GM23338 (cell line): Measurements from ENCODE around the gene RNFT2. TPM values are rescaled to one million over a fixed set of nuclear protein-coding genes. Genes with fewer than 3 reads are reported as not detected.

ENCODE experiments used
- ATAC-seq: fragments of 200-7000 bp; cut with Tn5 transposase; 3 replicates; pipeline ENCODE4 v1.9.1; 2020
- DNase-seq: peaks from one replicate; pipeline ENCODE4 v3.0.0-alpha.2; 2015; ENCODE audit warnings: low spot score
- H2AFZ ChIP-seq: fragments of 200-600 bp; sonication (generic); 2 replicates; pipeline ENCODE4 v1.8.0; 2016; ENCODE audit warnings: antibody characterized with exemption, mild to moderate bottlenecking, moderate library complexity
- H3F3A ChIP-seq: fragments of 200-600 bp; sonication (generic); replicated peaks from 2 replicates; pipeline ENCODE4 v1.8.0; 2017; ENCODE audit warnings: antibody characterized with exemption, mixed run types, low read depth
- H3K27ac ChIP-seq: fragments of 200-600 bp; sonication (generic); 2 replicates; pipeline ENCODE4 v1.6.1; 2016; ENCODE audit warnings: low read depth
- H3K27me3 ChIP-seq: fragments of 200-600 bp; sonication (generic); 2 replicates; pipeline ENCODE4 v1.8.0; 2016; ENCODE audit warnings: mild to moderate bottlenecking, mixed run types, moderate library complexity; ENCODE audit not compliant: insufficient read depth
- H3K36me3 ChIP-seq: fragments of 200-600 bp; sonication (generic); 2 replicates; pipeline ENCODE4 v1.8.0; 2016; ENCODE audit warnings: mild to moderate bottlenecking; ENCODE audit not compliant: insufficient read depth
- H3K4me1 ChIP-seq: fragments of 200-600 bp; sonication (generic); 2 replicates; pipeline ENCODE4 v1.8.0; 2016; ENCODE audit warnings: mild to moderate bottlenecking, moderate library complexity; ENCODE audit not compliant: insufficient read depth
- H3K4me2 ChIP-seq: fragments of 200-600 bp; sonication (generic); 2 replicates; pipeline ENCODE4 v1.7.1; 2017; ENCODE audit warnings: mixed run types
- H3K4me3 ChIP-seq: fragments of 200-600 bp; sonication (generic); 2 replicates; pipeline ENCODE4 v1.6.1; 2016; ENCODE audit warnings: mixed run types
- H3K79me2 ChIP-seq: fragments of 200-600 bp; sonication (generic); replicated peaks from 2 replicates; pipeline ENCODE4 v1.8.0; 2017; ENCODE audit warnings: mild to moderate bottlenecking; ENCODE audit not compliant: insufficient read depth
- H3K9me2 ChIP-seq: fragments of 200-600 bp; sonication (generic); 2 replicates; pipeline ENCODE4 v1.8.0; 2017; ENCODE audit not compliant: insufficient read depth
- H4K20me1 ChIP-seq: fragments of 200-600 bp; sonication (generic); replicated peaks from 2 replicates; pipeline ENCODE4 v1.8.0; 2017; ENCODE audit warnings: mild to moderate bottlenecking; ENCODE audit not compliant: insufficient read depth
- H3K27ac Mint-ChIP-seq: 2 replicates; pipeline ENCODE4 v1.8.0; 2020; ENCODE audit warnings: inconsistent platforms, mild to moderate bottlenecking, moderate library complexity, mixed read lengths
- H3K27me3 Mint-ChIP-seq: 3 replicates; pipeline ENCODE4 v1.8.0; 2022; ENCODE audit warnings: low read depth, mild to moderate bottlenecking, moderate library complexity, mixed read lengths, inconsistent platforms; ENCODE audit not compliant: insufficient read depth, poor library complexity
- H3K36me3 Mint-ChIP-seq: 3 replicates; pipeline ENCODE4 v1.8.0; 2021; ENCODE audit warnings: low read depth, mild to moderate bottlenecking, inconsistent platforms, moderate library complexity, mixed read lengths
- H3K4me1 Mint-ChIP-seq: 3 replicates; pipeline ENCODE4 v1.8.0; 2020; ENCODE audit warnings: mild to moderate bottlenecking, inconsistent platforms, mixed read lengths
- H3K4me3 Mint-ChIP-seq: 3 replicates; pipeline ENCODE4 v1.8.0; 2021; ENCODE audit warnings: moderate library complexity, mild to moderate bottlenecking, inconsistent platforms, mixed read lengths
- H3K9me3 Mint-ChIP-seq: 3 replicates; pipeline ENCODE4 v1.8.0; 2020; ENCODE audit warnings: moderate library complexity, mild to moderate bottlenecking, inconsistent platforms, mixed read lengths
- CREB1 ChIP-seq: fragments of 250-450 bp; sonication (Bioruptor Pico); IDR thresholded peaks from 2 replicates; pipeline ENCODE4 v1.5.0; 2020; ENCODE audit warnings: low read depth, mild to moderate bottlenecking, moderate library complexity
- EZH2 ChIP-seq: fragments of 200-600 bp; sonication (generic); IDR thresholded peaks from one replicate; pipeline ENCODE4 v1.8.0; 2017; ENCODE audit warnings: antibody characterized with exemption, mild to moderate bottlenecking, low read depth; ENCODE audit not compliant: unreplicated experiment
- JUNB ChIP-seq: IDR thresholded peaks from one replicate; pipeline ENCODE4 v1.6.1; 2016; ENCODE audit warnings: antibody characterized with exemption; ENCODE audit not compliant: unreplicated experiment
- NANOG ChIP-seq: IDR thresholded peaks from 2 replicates; pipeline ENCODE4 v1.6.1; 2016; ENCODE audit warnings: antibody characterized with exemption, borderline replicate concordance
- POLR2AphosphoS5 ChIP-seq: IDR thresholded peaks from 2 replicates; pipeline ENCODE4 v1.6.1; 2016; ENCODE audit warnings: antibody characterized with exemption, low read depth
- STAT1 ChIP-seq: IDR thresholded peaks from one replicate; pipeline ENCODE4 v1.6.1; 2016; ENCODE audit warnings: antibody characterized with exemption; ENCODE audit not compliant: unreplicated experiment
- ZNF114 ChIP-seq: fragments of 250-450 bp; sonication (Bioruptor Pico); IDR thresholded peaks from 2 replicates; pipeline ENCODE4 v1.5.0; 2020; ENCODE audit warnings: mild to moderate bottlenecking, moderate library complexity
- ZNF331 ChIP-seq: fragments of 250-450 bp; sonication (Bioruptor Pico); IDR thresholded peaks from 2 replicates; pipeline ENCODE4 v1.5.0; 2020; ENCODE audit warnings: low read depth, mild to moderate bottlenecking, moderate library complexity
- polyA plus RNA-seq: library from polyadenylated mRNA; unstranded; fragments of >200 nt; fragmentation: Nextera tagmentation; extraction: Ambion mirVana; gene quantifications from 2 replicates; pipeline ENCODE4 v1.2.1, GENCODE V29; 2016
- total RNA-seq: library from RNA; depleted of rRNA; stranded (reverse); fragments of >200 nt; shearing (Covaris generic); gene quantifications from 2 replicates; pipeline ENCODE4 v1.2.3, GENCODE V29; 2014
- TF ChIP-seq, protein P1 (sequence below): IDR thresholded peaks from 2 replicates; pipeline ENCODE4 v1.6.1; 2016; ENCODE audit warnings: antibody characterized with exemption
- TF ChIP-seq, protein P2 (sequence below), 2 experiments: fragments of 200-600 bp in 1 of 2; sonication (generic) in 1 of 2; conservative IDR thresholded peaks; 2 replicates each; pipeline versions ENCODE4 v1.5.1 to v1.6.1; 2016 to 2017; ENCODE audit warnings: antibody characterized with exemption in 2 of 2, low read depth in 2 of 2, mild to moderate bottlenecking in 2 of 2, moderate library complexity in 1 of 2
- TF ChIP-seq, protein P3 (sequence below): fragments of 250-450 bp; sonication (Bioruptor Pico); IDR thresholded peaks from 2 replicates; pipeline ENCODE4 v1.5.0; 2020; ENCODE audit warnings: mild to moderate bottlenecking, moderate library complexity
- TF ChIP-seq, protein P4 (sequence below): IDR thresholded peaks from one replicate; pipeline ENCODE4 v1.6.1; 2018; ENCODE audit warnings: antibody characterized with exemption; ENCODE audit not compliant: unreplicated experiment

RNFT2 gene
- total and polyA plus RNA-seq, 2 experiments from 2014 or later: 19.3 to 22.9 TPM

DNA sequence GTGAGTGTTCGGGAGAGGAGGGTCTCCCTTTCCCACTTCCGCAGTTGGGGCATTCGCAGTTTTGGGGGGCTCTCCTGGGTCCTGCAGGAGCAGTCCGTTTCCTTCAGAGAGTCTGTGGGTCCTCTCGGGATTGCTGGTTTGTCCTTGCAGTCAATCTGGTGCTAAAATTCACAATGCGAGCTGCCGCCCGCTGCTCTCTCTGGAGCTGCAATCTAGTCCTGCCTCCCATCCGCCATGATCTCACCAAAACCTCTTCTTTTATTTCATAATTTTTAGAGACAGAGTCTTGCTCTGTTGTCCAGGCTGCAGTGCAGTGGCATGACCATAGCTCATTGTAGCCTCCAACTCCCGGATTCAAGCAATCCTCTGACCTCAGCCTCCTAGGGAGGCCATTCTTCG is 22.5 kb downstream of the RNFT2 start:
- Histone ChIP-seq H3F3A (no peaks in the 10 kb centered on the region), H3K4me2 (no peak overlapping the region), H4K20me1 (no peaks in the 10 kb centered on the region), H3K79me2 (0 out of 2 replicates have a peak, but pooled peaks cover 5% of the 10 kb centered on the region), H3K27ac (no peak overlapping the region), H3K4me3 (no peak overlapping the region), H3K27me3 (no peaks in the 10 kb centered on the region), H3K9me2 (no peaks in the 10 kb centered on the region), H3K4me1 (no peaks in the 10 kb centered on the region), H2AFZ (no peak overlapping the region), H3K36me3 (no peaks in the 10 kb centered on the region; the same call in 1 of the 2 replicates)
- Mint-ChIP-seq H3K4me1 (peaks cover 9% of the 10 kb centered on the region), H3K36me3 (peaks cover 49% of the 10 kb centered on the region), H3K27ac (peak overlapping the region; percentile 93), H3K27me3 (peaks cover 2% of the 10 kb centered on the region), H3K4me3 (peak overlapping the region; percentile 71), H3K9me3 (no peaks in the 10 kb centered on the region)
- DNase-seq: no peak
- no peak for ATAC-seq
- TF ChIP-seq ZNF114 (CRISPR knock-in tag) (no peak), NANOG (no peak), STAT1 (no peak), JUNB (no peak), CREB1 (CRISPR knock-in tag) (no peak), ZNF331 (CRISPR knock-in tag) (no peak), EZH2 (no peak), POLR2AphosphoS5 (no peak)
- TF ChIP-seq, protein P1, sequence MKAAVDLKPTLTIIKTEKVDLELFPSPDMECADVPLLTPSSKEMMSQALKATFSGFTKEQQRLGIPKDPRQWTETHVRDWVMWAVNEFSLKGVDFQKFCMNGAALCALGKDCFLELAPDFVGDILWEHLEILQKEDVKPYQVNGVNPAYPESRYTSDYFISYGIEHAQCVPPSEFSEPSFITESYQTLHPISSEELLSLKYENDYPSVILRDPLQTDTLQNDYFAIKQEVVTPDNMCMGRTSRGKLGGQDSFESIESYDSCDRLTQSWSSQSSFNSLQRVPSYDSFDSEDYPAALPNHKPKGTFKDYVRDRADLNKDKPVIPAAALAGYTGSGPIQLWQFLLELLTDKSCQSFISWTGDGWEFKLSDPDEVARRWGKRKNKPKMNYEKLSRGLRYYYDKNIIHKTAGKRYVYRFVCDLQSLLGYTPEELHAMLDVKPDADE: no peak
- TF ChIP-seq, protein P2, sequence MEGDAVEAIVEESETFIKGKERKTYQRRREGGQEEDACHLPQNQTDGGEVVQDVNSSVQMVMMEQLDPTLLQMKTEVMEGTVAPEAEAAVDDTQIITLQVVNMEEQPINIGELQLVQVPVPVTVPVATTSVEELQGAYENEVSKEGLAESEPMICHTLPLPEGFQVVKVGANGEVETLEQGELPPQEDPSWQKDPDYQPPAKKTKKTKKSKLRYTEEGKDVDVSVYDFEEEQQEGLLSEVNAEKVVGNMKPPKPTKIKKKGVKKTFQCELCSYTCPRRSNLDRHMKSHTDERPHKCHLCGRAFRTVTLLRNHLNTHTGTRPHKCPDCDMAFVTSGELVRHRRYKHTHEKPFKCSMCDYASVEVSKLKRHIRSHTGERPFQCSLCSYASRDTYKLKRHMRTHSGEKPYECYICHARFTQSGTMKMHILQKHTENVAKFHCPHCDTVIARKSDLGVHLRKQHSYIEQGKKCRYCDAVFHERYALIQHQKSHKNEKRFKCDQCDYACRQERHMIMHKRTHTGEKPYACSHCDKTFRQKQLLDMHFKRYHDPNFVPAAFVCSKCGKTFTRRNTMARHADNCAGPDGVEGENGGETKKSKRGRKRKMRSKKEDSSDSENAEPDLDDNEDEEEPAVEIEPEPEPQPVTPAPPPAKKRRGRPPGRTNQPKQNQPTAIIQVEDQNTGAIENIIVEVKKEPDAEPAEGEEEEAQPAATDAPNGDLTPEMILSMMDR (conservative IDR thresholded peaks at IDR 0.05; ENCODE audit: low read depth in 2 of 2): no peak
- TF ChIP-seq, protein P3, sequence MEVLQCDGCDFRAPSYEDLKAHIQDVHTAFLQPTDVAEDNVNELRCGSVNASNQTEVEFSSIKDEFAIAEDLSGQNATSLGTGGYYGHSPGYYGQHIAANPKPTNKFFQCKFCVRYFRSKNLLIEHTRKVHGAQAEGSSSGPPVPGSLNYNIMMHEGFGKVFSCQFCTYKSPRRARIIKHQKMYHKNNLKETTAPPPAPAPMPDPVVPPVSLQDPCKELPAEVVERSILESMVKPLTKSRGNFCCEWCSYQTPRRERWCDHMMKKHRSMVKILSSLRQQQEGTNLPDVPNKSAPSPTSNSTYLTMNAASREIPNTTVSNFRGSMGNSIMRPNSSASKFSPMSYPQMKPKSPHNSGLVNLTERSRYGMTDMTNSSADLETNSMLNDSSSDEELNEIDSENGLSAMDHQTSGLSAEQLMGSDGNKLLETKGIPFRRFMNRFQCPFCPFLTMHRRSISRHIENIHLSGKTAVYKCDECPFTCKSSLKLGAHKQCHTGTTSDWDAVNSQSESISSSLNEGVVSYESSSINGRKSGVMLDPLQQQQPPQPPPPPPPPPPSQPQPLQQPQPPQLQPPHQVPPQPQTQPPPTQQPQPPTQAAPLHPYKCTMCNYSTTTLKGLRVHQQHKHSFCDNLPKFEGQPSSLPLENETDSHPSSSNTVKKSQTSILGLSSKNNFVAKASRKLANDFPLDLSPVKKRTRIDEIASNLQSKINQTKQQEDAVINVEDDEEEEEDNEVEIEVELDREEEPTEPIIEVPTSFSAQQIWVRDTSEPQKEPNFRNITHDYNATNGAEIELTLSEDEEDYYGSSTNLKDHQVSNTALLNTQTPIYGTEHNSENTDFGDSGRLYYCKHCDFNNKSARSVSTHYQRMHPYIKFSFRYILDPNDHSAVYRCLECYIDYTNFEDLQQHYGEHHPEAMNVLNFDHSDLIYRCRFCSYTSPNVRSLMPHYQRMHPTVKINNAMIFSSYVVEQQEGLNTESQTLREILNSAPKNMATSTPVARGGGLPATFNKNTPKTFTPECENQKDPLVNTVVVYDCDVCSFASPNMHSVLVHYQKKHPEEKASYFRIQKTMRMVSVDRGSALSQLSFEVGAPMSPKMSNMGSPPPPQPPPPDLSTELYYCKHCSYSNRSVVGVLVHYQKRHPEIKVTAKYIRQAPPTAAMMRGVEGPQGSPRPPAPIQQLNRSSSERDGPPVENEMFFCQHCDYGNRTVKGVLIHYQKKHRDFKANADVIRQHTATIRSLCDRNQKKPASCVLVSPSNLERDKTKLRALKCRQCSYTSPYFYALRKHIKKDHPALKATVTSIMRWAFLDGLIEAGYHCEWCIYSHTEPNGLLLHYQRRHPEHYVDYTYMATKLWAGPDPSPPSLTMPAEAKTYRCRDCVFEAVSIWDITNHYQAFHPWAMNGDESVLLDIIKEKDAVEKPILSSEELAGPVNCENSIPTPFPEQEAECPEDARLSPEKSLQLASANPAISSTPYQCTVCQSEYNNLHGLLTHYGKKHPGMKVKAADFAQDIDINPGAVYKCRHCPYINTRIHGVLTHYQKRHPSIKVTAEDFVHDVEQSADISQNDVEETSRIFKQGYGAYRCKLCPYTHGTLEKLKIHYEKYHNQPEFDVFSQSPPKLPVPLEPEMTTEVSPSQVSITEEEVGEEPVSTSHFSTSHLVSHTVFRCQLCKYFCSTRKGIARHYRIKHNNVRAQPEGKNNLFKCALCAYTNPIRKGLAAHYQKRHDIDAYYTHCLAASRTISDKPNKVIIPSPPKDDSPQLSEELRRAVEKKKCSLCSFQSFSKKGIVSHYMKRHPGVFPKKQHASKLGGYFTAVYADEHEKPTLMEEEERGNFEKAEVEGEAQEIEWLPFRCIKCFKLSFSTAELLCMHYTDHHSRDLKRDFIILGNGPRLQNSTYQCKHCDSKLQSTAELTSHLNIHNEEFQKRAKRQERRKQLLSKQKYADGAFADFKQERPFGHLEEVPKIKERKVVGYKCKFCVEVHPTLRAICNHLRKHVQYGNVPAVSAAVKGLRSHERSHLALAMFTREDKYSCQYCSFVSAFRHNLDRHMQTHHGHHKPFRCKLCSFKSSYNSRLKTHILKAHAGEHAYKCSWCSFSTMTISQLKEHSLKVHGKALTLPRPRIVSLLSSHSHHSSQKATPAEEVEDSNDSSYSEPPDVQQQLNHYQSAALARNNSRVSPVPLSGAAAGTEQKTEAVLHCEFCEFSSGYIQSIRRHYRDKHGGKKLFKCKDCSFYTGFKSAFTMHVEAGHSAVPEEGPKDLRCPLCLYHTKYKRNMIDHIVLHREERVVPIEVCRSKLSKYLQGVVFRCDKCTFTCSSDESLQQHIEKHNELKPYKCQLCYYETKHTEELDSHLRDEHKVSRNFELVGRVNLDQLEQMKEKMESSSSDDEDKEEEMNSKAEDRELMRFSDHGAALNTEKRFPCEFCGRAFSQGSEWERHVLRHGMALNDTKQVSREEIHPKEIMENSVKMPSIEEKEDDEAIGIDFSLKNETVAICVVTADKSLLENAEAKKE (CRISPR knock-in tag): no peak
- TF ChIP-seq, protein P4, sequence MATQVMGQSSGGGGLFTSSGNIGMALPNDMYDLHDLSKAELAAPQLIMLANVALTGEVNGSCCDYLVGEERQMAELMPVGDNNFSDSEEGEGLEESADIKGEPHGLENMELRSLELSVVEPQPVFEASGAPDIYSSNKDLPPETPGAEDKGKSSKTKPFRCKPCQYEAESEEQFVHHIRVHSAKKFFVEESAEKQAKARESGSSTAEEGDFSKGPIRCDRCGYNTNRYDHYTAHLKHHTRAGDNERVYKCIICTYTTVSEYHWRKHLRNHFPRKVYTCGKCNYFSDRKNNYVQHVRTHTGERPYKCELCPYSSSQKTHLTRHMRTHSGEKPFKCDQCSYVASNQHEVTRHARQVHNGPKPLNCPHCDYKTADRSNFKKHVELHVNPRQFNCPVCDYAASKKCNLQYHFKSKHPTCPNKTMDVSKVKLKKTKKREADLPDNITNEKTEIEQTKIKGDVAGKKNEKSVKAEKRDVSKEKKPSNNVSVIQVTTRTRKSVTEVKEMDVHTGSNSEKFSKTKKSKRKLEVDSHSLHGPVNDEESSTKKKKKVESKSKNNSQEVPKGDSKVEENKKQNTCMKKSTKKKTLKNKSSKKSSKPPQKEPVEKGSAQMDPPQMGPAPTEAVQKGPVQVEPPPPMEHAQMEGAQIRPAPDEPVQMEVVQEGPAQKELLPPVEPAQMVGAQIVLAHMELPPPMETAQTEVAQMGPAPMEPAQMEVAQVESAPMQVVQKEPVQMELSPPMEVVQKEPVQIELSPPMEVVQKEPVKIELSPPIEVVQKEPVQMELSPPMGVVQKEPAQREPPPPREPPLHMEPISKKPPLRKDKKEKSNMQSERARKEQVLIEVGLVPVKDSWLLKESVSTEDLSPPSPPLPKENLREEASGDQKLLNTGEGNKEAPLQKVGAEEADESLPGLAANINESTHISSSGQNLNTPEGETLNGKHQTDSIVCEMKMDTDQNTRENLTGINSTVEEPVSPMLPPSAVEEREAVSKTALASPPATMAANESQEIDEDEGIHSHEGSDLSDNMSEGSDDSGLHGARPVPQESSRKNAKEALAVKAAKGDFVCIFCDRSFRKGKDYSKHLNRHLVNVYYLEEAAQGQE: no peak
